Pancreas (tissue), 10 donors: ENCODE measurements around the gene SURF2. TPM values are rescaled to one million over a fixed set of nuclear protein-coding genes. Genes with fewer than 3 reads are reported as not detected.

Source experiments
- ATAC-seq, 4 donors: fragments of 200-7000 bp; cut with Tn5 transposase; one replicate each; pipeline versions ENCODE4 v1.8.0 to v1.9.1; 2020; ENCODE audit warnings: mild to moderate bottlenecking in 4 of 4, moderate library complexity in 4 of 4
- DNase-seq, 6 donors: peaks; one replicate each; pipeline ENCODE4 v3.0.0-alpha.2; 2020
- FAIRE-seq: peaks from 2 replicates; lab custom pipeline; 2012; peaks lifted over from hg19 to GRCh38; lab: Jason Lieb, UNC
- H3K27ac ChIP-seq, 4 donors: fragments of 200-600 bp; sonication (generic); 1 replicate in 3 of 4; 2 replicates in 1 of 4; pipeline versions ENCODE4 v1.5.0 to v1.8.0; 2020
- H3K27me3 ChIP-seq, 4 donors: fragments of 200-600 bp; one replicate each; pipeline ENCODE4 v1.8.0; 2021
- H3K36me3 ChIP-seq, 3 donors: fragments of 200-600 bp; sonication (generic) in 1 of 3; one replicate each; pipeline versions ENCODE4 v1.5.0 to v1.8.0; 2020 to 2021
- H3K4me1 ChIP-seq, 3 donors: fragments of 200-600 bp; one replicate each; pipeline ENCODE4 v1.8.0; 2021
- H3K4me3 ChIP-seq, 4 donors: fragments of 200-600 bp; sonication (generic) in 2 of 4; one replicate each; pipeline versions ENCODE4 v1.5.0 to v1.8.0; 2020 to 2021
- H3K9me3 ChIP-seq, 4 donors: fragments of 200-600 bp; one replicate each; pipeline ENCODE4 v1.8.0; 2021
- WGBS, 2 donors: extraction: QIAGEN DNeasy Blood & Tissue Kit; methylation state at CpG; one replicate each; pipeline ENCODE4 v1.1.7; 2013; 5-methylcytosine and 5-hydroxymethylcytosine counted together
- intact Hi-C, 3 donors: fragments of 100-400 bp; cut with DNase I; formaldehyde crosslinking; loops; one replicate each; pipeline versions ENCODE4 v1.11.1 to v1.14.2; 2022
- polyA plus RNA-seq, 2 donors: library from polyadenylated mRNA; stranded (reverse); fragments of 200-250 nt; gene quantifications; one replicate each; pipeline ENCODE4 v1.2.3, GENCODE V29; 2013
- total RNA-seq, 6 donors: library from RNA; stranded (reverse); fragmentation: NEBNext Ultra II Directional in 4 of 6; extraction: Animal tissue kit (Norgen Biotek cat#: 25700) in 4 of 6; gene quantifications; one replicate each; pipeline versions ENCODE4 v1.2.1 to v1.2.4, GENCODE V29; 2021 to 2023
- TF ChIP-seq, protein P1 (sequence below), 4 donors: fragments of 200-600 bp; sonication (generic) in 3 of 4; IDR thresholded peaks; one replicate each; pipeline versions ENCODE4 v1.5.0 to v1.8.0; 2021; ENCODE audit warnings: antibody characterized with exemption in 4 of 4
- donor health status: healthy with polysubstance abuse.
- donor health status: DM: no; HTN: no; CAD: no; lungs with moderate emphysema.
- donor health status: DM: no; HTN: no; CAD: no.
- donor health status: control.
- donor health status: control.
- donor health status: Bipolar disorder and iron deficiency.
- donor health status: DM: yes; HTN: yes; CAD: no.
- donor health status: DM: no; HTN: no; CAD: no.
- donor health status: DM: no; HTN: no; CAD: no.
- donor health status: DM: yes; HTN: yes; CAD: no.

SURF2 gene
- total and polyA plus RNA-seq, 8 donors, result 7.8 to 52.4 (median 13.2) TPM

GRCh38 chr9:133348718-133349573 is 7.4 kb upstream of the SURF2 start:
- peak overlapping the region; percentile 73 to 93 (median 84) for H3K27ac ChIP-seq
- TF ChIP-seq, protein P1, sequence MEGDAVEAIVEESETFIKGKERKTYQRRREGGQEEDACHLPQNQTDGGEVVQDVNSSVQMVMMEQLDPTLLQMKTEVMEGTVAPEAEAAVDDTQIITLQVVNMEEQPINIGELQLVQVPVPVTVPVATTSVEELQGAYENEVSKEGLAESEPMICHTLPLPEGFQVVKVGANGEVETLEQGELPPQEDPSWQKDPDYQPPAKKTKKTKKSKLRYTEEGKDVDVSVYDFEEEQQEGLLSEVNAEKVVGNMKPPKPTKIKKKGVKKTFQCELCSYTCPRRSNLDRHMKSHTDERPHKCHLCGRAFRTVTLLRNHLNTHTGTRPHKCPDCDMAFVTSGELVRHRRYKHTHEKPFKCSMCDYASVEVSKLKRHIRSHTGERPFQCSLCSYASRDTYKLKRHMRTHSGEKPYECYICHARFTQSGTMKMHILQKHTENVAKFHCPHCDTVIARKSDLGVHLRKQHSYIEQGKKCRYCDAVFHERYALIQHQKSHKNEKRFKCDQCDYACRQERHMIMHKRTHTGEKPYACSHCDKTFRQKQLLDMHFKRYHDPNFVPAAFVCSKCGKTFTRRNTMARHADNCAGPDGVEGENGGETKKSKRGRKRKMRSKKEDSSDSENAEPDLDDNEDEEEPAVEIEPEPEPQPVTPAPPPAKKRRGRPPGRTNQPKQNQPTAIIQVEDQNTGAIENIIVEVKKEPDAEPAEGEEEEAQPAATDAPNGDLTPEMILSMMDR (IDR thresholded peaks at IDR 0.05), result no peak
- WGBS, 2 donors, result 5 to 8% methylated on average over 25 of the region's 25 CpGs
- DNase-seq (no peak), FAIRE-seq (no peak), ATAC-seq (peak in 1 of 4 donors; percentile 1)
- no peaks in the 10 kb centered on the region for H3K9me3 ChIP-seq
- peaks cover 13 to 45% (median 34%) of the 10 kb centered on the region in 3 donors for H3K36me3 ChIP-seq
- H3K27me3 ChIP-seq, result no peaks in the 10 kb centered on the region
- H3K4me1 ChIP-seq, result peaks cover 6 to 15% (median 8%) of the 10 kb centered on the region in 3 donors
- peak overlapping the region; percentile 63 to 98 (median 90) for H3K4me3 ChIP-seq
- intact Hi-C loops, result no loop called here

DNA sequence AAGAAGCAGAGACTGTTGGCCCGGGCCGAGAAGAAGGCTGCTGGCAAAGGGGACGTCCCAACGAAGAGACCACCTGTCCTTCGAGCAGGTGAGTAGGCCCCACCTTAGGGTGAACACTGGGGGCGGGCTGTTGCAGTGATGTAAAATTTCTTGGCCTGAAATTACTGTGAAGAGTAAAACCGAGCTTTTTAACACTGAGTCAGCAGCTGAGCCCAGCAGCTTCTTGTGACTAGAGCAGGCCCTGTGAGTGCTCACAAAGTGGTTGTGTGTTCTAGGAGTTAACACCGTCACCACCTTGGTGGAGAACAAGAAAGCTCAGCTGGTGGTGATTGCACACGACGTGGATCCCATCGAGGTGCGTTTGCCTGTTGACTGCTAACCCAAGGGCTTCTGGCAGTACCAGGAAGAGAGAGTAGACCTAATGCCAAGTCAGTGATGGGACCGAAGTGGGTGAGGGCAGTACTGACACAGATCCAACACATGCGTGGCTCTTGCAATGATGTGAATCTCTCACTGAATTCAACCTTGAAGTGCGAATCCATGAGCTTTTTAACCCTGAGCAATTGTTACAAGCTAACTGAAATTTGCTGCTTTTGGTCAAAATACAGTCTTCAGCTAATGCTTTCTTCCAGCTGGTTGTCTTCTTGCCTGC is 6.3 kb upstream of the SURF2 start:
- peaks cover 7 to 16% (median 9%) of the 10 kb centered on the region in 3 donors for H3K4me1 ChIP-seq
- peaks cover 13 to 38% (median 32%) of the 10 kb centered on the region in 3 donors for H3K36me3 ChIP-seq
- no peaks in the 10 kb centered on the region for H3K9me3 ChIP-seq
- H3K4me3 ChIP-seq, result peak overlapping the region in 2 of 4 donors; percentile 63 to 98
- TF ChIP-seq, protein P1 (IDR thresholded peaks at IDR 0.05), result no peak
- intact Hi-C loops, result loop anchor here in 1 of 3 donors (10.0 kb wide), 1 partner anchor 305 kb away; no protein-coding TSS in a partner anchor
- FAIRE-seq (no peak), DNase-seq (peak in 1 of 6 donors; percentile 31), ATAC-seq (no peak)
- WGBS, 2 donors, result 65 to 78% methylated on average over 15 of the region's 15 CpGs
- no peaks in the 10 kb centered on the region for H3K27me3 ChIP-seq
- H3K27ac ChIP-seq, result no peak overlapping the region

DNA sequence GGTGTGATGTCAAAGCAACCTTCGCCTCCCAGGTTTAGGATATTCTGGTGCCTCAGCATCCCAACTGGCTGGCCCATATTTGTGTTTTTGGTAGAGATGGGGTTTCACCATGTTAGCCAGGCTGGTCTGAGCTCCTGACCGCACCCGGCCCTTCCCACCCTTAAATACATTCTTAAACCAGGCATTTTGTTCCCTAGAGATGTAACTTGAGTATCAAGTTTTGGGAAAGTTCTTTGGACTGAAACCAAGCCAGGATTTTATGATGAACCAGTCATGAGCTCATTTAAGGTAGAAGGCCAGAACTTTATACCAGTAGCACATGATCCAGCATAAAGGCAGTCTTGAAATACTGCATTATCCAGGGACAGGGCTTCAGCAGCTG is 4.8 kb upstream of the SURF2 start:
- TF ChIP-seq, protein P1 (IDR thresholded peaks at IDR 0.05), result no peak
- ATAC-seq (no peak), FAIRE-seq (no peak), DNase-seq (no peak)
- Histone ChIP-seq H3K4me3 (no peak overlapping the region), H3K9me3 (no peaks in the 10 kb centered on the region), H3K4me1 (peaks cover 14 to 21% (median 15%) of the 10 kb centered on the region in 3 donors), H3K27me3 (no peaks in the 10 kb centered on the region), H3K27ac (no peak overlapping the region), H3K36me3 (peaks cover 13 to 38% (median 32%) of the 10 kb centered on the region in 3 donors)
- intact Hi-C loops, result loop anchor here in 1 of 3 donors (10.0 kb wide), 1 partner anchor 307 kb away; no protein-coding TSS in a partner anchor
- 98 to 100% methylated on average over 3 of the region's 3 CpGs for WGBS, 2 donors

DNA sequence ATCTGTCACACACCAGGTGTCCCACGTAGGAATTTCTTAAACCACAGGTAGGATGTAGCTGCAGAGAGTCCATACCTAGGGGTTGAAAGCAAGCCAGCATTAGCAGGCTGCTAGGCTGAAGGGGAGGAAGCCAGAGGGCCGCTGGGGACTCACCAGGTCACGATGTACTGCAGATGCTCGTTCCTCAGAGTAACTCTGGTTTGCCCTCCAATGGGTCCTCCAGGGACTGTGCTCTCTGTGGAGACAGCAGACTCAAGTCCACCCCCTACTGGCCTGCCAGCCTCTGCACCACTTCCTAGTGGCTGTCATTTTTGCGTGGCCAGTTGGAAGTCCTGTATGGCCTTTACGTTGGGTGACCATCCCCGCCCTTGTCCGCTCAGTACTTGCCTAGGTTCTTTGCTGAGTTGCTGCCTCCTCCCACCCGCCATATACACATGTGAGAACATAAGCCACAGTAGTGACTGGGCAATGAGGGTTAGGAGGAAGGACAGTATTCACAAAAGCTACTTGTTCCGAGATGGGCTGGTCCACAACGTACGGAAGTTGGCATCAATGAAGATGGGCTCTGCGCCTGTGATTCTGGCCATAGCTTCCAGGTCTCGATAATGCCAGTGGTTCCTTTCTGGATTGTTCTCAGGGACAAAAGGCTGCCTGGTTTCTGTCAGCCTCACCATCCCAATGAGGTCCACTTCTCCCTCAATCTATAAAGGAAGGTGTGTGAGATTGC is 4.3 kb upstream of the SURF2 start:
- peak in 1 of 6 donors; percentile 69 for DNase-seq
- 81 to 88% methylated on average over 14 of the region's 14 CpGs for WGBS, 2 donors
- H3K36me3 ChIP-seq, result peaks cover 13 to 38% (median 32%) of the 10 kb centered on the region in 3 donors
- TF ChIP-seq, protein P1 (IDR thresholded peaks at IDR 0.05), result peak in 2 of 4 donors; percentile 17 to 25
- peaks cover 11 to 20% (median 15%) of the 10 kb centered on the region in 3 donors for H3K4me1 ChIP-seq
- no peak overlapping the region for H3K4me3 ChIP-seq
- no peak overlapping the region for H3K27ac ChIP-seq
- H3K27me3 ChIP-seq, result no peaks in the 10 kb centered on the region
- no peak for FAIRE-seq
- intact Hi-C loops, result loop anchor here in 1 of 3 donors (10.0 kb wide), 1 partner anchor 307 kb away; no protein-coding TSS in a partner anchor
- no peak for ATAC-seq
- H3K9me3 ChIP-seq, result no peaks in the 10 kb centered on the region
